ENCODE measurements around the gene RAPSN. TPM values are rescaled to one million over a fixed set of nuclear protein-coding genes. Genes with fewer than 3 reads are reported as not detected.

Gene RAPSN
- total RNA-seq, 4 donors from 2014 or later = 0.59 to 4.6 (median 1.0) TPM; not detected in 1

DNA sequence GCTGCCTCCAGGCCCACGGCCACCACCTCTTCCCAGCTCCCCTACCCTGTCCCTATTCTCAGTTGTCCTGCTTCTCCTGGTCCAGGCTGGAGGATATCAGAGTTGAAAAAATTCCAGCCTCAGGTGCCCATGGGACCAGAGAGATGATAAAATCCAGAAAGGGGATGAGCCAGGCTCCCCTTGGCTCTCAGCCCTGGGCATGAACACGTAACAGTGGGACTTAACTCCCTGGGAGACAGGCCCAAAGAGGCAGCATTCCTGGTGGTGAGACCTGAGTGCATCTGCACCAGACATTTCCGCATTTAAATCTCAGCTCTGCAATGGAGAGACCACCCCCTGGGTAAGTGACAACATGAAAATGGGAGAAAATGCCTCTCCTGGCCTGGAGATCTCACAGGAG lies 50.9 kb downstream of the RAPSN start:
- H3K27ac ChIP-seq = no peak overlapping the region

GRCh38 chr11:47396049-47396320 lies 53.0 kb downstream of the RAPSN start:
- H3K9me3 ChIP-seq = no peaks in the 10 kb centered on the region
- DNase-seq (ENCODE audit: low spot score in 2 of 2) = no peak
- H3K4me3 ChIP-seq = no peak overlapping the region
- H3K4me1 ChIP-seq = peaks cover 43% of the 10 kb centered on the region
- 91% methylated on average over 3 of the region's 3 CpGs for WGBS
- TF ChIP-seq POLR2AphosphoS5 (IDR thresholded peaks at IDR 0.05) = no peak
- H3K27me3 ChIP-seq = no peaks in the 10 kb centered on the region
- peak overlapping the region; percentile 89 for H3K27ac ChIP-seq
- H3K36me3 ChIP-seq = no peaks in the 10 kb centered on the region

More for the DNA sequence above, 50.9 kb downstream of the RAPSN start:
- Histone ChIP-seq H3K4me3 (no peak overlapping the region), H3K36me3 (no peaks in the 10 kb centered on the region), H3K27me3 (no peaks in the 10 kb centered on the region), H3K4me1 (peaks cover 49% of the 10 kb centered on the region), H3K9me3 (no peaks in the 10 kb centered on the region)
- no peak for DNase-seq (ENCODE audit: low spot score in 2 of 2)
- TF ChIP-seq POLR2AphosphoS5 (IDR thresholded peaks at IDR 0.05) (no peak), POLR2A (IDR thresholded peaks at IDR 0.05) (no peak), EP300 (IDR thresholded peaks at IDR 0.05) (no peak)
- TF ChIP-seq, protein P1, sequence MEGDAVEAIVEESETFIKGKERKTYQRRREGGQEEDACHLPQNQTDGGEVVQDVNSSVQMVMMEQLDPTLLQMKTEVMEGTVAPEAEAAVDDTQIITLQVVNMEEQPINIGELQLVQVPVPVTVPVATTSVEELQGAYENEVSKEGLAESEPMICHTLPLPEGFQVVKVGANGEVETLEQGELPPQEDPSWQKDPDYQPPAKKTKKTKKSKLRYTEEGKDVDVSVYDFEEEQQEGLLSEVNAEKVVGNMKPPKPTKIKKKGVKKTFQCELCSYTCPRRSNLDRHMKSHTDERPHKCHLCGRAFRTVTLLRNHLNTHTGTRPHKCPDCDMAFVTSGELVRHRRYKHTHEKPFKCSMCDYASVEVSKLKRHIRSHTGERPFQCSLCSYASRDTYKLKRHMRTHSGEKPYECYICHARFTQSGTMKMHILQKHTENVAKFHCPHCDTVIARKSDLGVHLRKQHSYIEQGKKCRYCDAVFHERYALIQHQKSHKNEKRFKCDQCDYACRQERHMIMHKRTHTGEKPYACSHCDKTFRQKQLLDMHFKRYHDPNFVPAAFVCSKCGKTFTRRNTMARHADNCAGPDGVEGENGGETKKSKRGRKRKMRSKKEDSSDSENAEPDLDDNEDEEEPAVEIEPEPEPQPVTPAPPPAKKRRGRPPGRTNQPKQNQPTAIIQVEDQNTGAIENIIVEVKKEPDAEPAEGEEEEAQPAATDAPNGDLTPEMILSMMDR (IDR thresholded peaks at IDR 0.05) = no peak
- WGBS = 71% methylated on average over 3 of the region's 3 CpGs

DNA sequence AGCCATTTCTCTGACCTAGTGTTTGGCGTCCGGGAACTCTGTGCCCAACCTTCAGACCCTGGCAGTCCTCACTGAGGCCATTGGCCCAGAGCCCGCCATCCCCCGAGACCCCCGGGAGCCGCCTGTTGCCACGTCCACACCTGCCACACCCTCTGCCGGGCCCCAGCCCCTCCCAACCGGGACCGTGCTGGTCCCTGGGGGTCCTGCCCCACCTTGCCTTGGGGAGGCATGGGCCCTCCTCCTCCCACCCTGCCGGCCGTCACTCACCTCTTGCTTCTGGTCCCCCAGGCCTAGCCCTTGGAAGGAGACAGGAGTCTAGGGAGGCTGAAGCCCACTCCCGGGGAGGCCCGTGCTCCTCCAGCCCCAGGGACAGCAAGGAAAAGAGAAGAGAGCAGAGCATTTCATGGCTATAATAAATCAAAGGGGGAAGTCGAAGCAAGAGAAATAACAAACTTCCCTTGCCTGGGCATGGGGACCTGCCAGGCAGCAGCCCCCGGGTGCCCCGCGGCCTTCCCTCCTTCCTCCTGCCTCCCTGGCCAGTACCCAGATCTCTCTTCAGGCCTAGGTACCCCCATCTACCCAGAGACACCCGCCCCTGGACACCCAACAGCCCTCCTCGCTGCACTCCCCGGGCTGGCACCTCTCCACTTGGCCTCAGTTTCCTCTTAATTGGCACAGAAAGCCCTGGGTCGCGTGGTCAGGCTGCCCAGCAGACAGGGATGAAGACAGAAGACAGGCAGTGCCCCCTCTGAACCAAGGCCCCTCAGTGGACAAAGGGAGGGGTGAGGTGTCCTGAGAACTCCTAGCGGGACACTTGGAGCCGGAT lies 53.5 kb downstream of the RAPSN start:
- Histone ChIP-seq H3K9me3 (no peaks in the 10 kb centered on the region), H3K4me3 (peak overlapping the region; percentile 13), H3K36me3 (no peaks in the 10 kb centered on the region), H3K27ac (peak overlapping the region; percentile 89), H3K27me3 (no peaks in the 10 kb centered on the region), H3K4me1 (peaks cover 37% of the 10 kb centered on the region)
- WGBS = 73% methylated on average over 24 of the region's 25 CpGs
- TF ChIP-seq POLR2AphosphoS5 (IDR thresholded peaks at IDR 0.05) = no peak
- TF ChIP-seq, protein P1 (IDR thresholded peaks at IDR 0.05) = no peak
- DNase-seq (ENCODE audit: low spot score in 2 of 2) = peak in 1 of 2 donors; percentile 72

DNA sequence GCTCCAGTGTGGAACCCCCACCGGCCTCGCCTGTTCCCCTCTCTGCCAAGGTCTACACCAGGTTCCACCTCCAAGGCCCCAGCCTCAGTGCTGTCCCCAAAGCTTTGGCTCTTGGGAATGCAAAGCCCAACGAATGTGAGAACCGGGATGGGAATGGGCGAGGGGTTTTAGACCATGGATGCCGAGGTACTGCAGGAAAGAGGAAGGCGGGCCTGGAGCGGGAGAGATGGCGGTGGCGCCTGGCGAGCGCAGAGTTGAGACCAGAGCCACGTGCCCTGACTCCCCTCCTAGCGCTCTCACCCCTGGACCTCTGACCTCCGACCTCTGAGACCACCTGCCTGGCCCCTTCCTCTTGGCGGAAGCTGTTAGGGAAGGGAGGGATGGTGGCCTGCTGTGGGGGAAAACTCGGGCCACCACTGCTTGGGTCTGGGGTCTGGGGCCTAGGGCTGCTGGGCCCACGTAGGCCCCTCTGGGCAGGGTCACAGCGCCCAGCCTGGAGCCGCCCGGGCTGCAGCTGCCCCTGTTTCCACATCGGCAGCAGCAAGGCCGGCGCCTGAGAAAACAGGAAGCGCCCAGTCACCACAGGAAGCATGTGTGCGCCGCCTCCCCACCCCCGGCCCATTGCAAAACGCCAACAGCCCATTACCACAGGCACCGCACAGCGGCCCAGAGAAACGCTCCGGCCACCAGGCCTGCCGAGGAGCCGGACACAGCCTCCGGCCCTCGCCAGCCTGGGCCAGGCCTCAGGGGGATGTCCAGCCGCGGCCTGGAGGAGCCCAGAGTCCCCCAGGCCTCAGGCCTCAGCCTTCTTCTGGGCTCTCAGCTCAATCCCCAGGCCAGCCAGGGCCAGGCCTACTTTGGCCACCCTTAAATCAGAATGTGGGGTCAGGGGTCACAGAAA lies 54.4 kb downstream of the RAPSN start:
- H3K4me3 ChIP-seq = peak overlapping the region; percentile 13
- peak in 1 of 2 donors; percentile 70 for DNase-seq (ENCODE audit: low spot score in 2 of 2)
- WGBS = 86% methylated on average over 15 of the region's 39 CpGs

DNA sequence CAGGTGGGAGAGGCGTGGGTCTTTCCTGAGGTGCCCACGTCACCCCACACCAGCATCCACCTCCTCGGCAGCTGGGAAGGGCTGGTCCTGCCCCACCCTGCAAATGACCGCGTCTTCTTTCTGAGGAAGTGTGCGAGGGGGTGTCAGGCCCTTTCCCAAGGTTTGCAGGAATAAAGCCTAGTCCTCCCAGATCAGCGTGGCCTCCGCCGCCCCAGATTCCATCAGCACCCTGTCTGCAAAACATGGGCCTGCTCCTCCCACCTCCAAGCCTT lies 55.0 kb downstream of the RAPSN start:
- Histone ChIP-seq H3K4me3 (no peak overlapping the region), H3K9me3 (no peaks in the 10 kb centered on the region), H3K4me1 (peaks cover 31% of the 10 kb centered on the region), H3K27ac (peak overlapping the region; percentile 89), H3K27me3 (no peaks in the 10 kb centered on the region), H3K36me3 (no peaks in the 10 kb centered on the region)
- DNase-seq (ENCODE audit: low spot score in 2 of 2) = peak in 1 of 2 donors; percentile 56
- no peak for TF ChIP-seq POLR2A (IDR thresholded peaks at IDR 0.05)
- TF ChIP-seq, protein P1 (IDR thresholded peaks at IDR 0.05) = no peak
- 72% methylated on average over 9 of the region's 9 CpGs for WGBS

More for the DNA sequence above, 54.4 kb downstream of the RAPSN start:
- H3K9me3 ChIP-seq = no peaks in the 10 kb centered on the region
- H3K36me3 ChIP-seq = no peaks in the 10 kb centered on the region
- H3K27ac ChIP-seq = peak overlapping the region; percentile 89
- peaks cover 29% of the 10 kb centered on the region for H3K4me1 ChIP-seq
- no peaks in the 10 kb centered on the region for H3K27me3 ChIP-seq
- TF ChIP-seq POLR2AphosphoS5 (IDR thresholded peaks at IDR 0.05) (no peak), POLR2A (IDR thresholded peaks at IDR 0.05) (no peak), EP300 (IDR thresholded peaks at IDR 0.05) (no peak)
- TF ChIP-seq, protein P1 (IDR thresholded peaks at IDR 0.05) = no peak

Data from suprapubic skin (tissue), 4 donors.